Measurements from ENCODE around the gene MBTPS1. TPM values are rescaled to one million over a fixed set of nuclear protein-coding genes. Genes with fewer than 3 reads are reported as not detected.

MBTPS1 gene
- total and polyA plus RNA-seq, 2 donors from 2014 or later: 45.5 to 91.7 TPM

DNA sequence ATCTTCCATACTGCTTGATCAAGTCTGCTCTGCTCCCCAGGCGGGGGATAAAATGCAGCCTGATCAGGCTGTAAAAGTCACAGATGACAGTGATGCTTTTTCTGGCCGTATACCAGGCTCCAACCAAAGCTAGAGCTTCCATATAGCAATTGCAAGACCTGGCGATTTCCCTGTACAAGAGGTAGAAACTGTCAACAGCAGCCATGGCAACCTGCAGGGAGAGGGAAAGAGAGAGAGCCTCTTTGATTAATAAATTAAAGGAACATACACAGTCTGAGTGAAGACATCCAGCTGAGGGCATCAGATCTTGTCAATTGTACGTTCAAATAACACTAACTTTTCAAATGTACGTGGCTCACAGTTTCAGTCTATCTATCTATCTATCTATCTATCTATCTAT lies 14.4 kb upstream of the MBTPS1 start:
- no peak for TF ChIP-seq CTCF (IDR thresholded peaks at IDR 0.05; ENCODE audit: borderline replicate concordance, extremely low read depth, insufficient read depth)
- no peak overlapping the region for H3K4me3 ChIP-seq (ENCODE audit: low read length in 3 of 3)
- no peaks in the 10 kb centered on the region for H3K4me1 ChIP-seq (ENCODE audit: control insufficient read depth in 2 of 3, insufficient read depth in 2 of 3, low read depth in 1 of 3, low read length in 3 of 3)
- no peaks in the 10 kb centered on the region for H3K9me3 ChIP-seq (ENCODE audit: control insufficient read depth in 2 of 3, insufficient read depth in 1 of 3, low read length in 3 of 3)
- no peak for FAIRE-seq
- peaks cover 3 to 12% (median 8%) of the 10 kb centered on the region in 3 donors for H3K36me3 ChIP-seq (ENCODE audit: control insufficient read depth in 2 of 3, insufficient read depth in 3 of 3, low read length in 3 of 3)
- DNase-seq: no peak
- H3K27ac ChIP-seq (ENCODE audit: low read depth in 2 of 2, low read length in 2 of 2): no peak overlapping the region
- H3K27me3 ChIP-seq (ENCODE audit: control insufficient read depth, insufficient read depth, low read length): no peaks in the 10 kb centered on the region
- no peak overlapping the region for H3K9ac ChIP-seq (ENCODE audit: low read length in 3 of 3)
- intact Hi-C loops (cut with DNase I): no loop called here

DNA sequence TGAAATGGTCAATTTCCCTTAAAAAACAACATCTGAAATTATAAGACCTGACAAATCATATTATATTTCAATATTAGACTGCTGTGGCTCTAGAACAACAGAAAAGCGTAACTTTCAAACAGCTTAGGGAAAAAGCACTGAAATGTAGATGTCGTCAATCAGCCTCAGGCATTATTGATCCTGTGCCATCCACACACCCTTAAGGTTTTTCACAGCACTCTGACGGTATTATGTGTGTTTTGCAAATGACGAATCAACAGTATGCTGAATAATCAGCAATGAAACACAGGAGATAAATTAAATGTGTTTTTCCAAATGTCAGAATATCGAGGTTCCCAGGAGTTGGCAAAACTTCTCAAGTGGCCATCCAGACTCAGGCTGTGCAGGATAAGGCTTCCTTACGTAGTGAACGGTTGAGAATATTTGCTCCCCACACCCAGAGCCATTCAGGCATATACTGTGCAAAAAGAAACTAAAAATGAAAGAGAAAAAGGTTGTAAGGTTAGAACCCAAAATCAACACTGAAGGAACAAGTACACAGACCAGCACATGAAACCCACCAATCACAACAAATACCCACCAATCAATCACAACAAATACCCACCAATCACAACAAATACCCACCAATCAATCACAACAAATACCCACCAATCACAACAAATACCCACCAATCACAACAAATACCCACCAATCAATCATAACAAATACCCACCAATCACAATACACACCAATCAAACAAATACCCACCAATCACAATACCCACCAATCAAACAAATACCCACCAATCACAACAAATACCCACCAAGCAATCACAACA lies 7.7 kb upstream of the MBTPS1 start:
- Histone ChIP-seq H3K9me3 (ENCODE audit: control insufficient read depth in 2 of 3, insufficient read depth in 1 of 3, low read length in 3 of 3) (no peaks in the 10 kb centered on the region), H3K27me3 (ENCODE audit: control insufficient read depth, insufficient read depth, low read length) (no peaks in the 10 kb centered on the region), H3K9ac (ENCODE audit: low read length in 3 of 3) (no peak overlapping the region), H3K27ac (ENCODE audit: low read depth in 2 of 2, low read length in 2 of 2) (no peak overlapping the region), H3K4me3 (ENCODE audit: low read length in 3 of 3) (no peak overlapping the region), H3K36me3 (ENCODE audit: control insufficient read depth in 2 of 3, insufficient read depth in 3 of 3, low read length in 3 of 3) (peaks cover 5 to 9% (median 6%) of the 10 kb centered on the region in 3 donors), H3K4me1 (ENCODE audit: control insufficient read depth in 2 of 3, insufficient read depth in 2 of 3, low read depth in 1 of 3, low read length in 3 of 3) (no peaks in the 10 kb centered on the region)
- intact Hi-C loops (cut with DNase I): no loop called here
- no peak for TF ChIP-seq CTCF (IDR thresholded peaks at IDR 0.05; ENCODE audit: borderline replicate concordance, extremely low read depth, insufficient read depth)
- no peak for FAIRE-seq
- no peak for DNase-seq

GRCh38 chr16:84121007-84121406 lies 4.3 kb upstream of the MBTPS1 start:
- DNase-seq (no peak), FAIRE-seq (no peak)
- Histone ChIP-seq H3K27ac (ENCODE audit: low read depth in 2 of 2, low read length in 2 of 2) (no peak overlapping the region), H3K9me3 (ENCODE audit: control insufficient read depth in 2 of 3, insufficient read depth in 1 of 3, low read length in 3 of 3) (no peaks in the 10 kb centered on the region), H3K4me1 (ENCODE audit: control insufficient read depth in 2 of 3, insufficient read depth in 2 of 3, low read depth in 1 of 3, low read length in 3 of 3) (peaks cover 0 to 4% (median 0%) of the 10 kb centered on the region in 3 donors), H3K36me3 (ENCODE audit: control insufficient read depth in 2 of 3, insufficient read depth in 3 of 3, low read length in 3 of 3) (peaks cover 4 to 6% (median 6%) of the 10 kb centered on the region in 3 donors), H3K9ac (ENCODE audit: low read length in 3 of 3) (no peak overlapping the region), H3K4me3 (ENCODE audit: low read length in 3 of 3) (no peak overlapping the region), H3K27me3 (ENCODE audit: control insufficient read depth, insufficient read depth, low read length) (no peaks in the 10 kb centered on the region)
- intact Hi-C loops (cut with DNase I): no loop called here
- no peak for TF ChIP-seq CTCF (IDR thresholded peaks at IDR 0.05; ENCODE audit: borderline replicate concordance, extremely low read depth, insufficient read depth)

Measured in kidney (tissue), 14 donors.